ENCODE results near the gene TMEM131L. TPM values are rescaled to one million over a fixed set of nuclear protein-coding genes. Genes with fewer than 3 reads are reported as not detected.

TMEM131L gene, protein sequence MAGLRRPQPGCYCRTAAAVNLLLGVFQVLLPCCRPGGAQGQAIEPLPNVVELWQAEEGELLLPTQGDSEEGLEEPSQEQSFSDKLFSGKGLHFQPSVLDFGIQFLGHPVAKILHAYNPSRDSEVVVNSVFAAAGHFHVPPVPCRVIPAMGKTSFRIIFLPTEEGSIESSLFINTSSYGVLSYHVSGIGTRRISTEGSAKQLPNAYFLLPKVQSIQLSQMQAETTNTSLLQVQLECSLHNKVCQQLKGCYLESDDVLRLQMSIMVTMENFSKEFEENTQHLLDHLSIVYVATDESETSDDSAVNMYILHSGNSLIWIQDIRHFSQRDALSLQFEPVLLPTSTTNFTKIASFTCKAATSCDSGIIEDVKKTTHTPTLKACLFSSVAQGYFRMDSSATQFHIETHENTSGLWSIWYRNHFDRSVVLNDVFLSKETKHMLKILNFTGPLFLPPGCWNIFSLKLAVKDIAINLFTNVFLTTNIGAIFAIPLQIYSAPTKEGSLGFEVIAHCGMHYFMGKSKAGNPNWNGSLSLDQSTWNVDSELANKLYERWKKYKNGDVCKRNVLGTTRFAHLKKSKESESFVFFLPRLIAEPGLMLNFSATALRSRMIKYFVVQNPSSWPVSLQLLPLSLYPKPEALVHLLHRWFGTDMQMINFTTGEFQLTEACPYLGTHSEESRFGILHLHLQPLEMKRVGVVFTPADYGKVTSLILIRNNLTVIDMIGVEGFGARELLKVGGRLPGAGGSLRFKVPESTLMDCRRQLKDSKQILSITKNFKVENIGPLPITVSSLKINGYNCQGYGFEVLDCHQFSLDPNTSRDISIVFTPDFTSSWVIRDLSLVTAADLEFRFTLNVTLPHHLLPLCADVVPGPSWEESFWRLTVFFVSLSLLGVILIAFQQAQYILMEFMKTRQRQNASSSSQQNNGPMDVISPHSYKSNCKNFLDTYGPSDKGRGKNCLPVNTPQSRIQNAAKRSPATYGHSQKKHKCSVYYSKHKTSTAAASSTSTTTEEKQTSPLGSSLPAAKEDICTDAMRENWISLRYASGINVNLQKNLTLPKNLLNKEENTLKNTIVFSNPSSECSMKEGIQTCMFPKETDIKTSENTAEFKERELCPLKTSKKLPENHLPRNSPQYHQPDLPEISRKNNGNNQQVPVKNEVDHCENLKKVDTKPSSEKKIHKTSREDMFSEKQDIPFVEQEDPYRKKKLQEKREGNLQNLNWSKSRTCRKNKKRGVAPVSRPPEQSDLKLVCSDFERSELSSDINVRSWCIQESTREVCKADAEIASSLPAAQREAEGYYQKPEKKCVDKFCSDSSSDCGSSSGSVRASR (N-terminal part only)
- total RNA-seq = 5.9 and 10.6 TPM in 2 replicates

DNA sequence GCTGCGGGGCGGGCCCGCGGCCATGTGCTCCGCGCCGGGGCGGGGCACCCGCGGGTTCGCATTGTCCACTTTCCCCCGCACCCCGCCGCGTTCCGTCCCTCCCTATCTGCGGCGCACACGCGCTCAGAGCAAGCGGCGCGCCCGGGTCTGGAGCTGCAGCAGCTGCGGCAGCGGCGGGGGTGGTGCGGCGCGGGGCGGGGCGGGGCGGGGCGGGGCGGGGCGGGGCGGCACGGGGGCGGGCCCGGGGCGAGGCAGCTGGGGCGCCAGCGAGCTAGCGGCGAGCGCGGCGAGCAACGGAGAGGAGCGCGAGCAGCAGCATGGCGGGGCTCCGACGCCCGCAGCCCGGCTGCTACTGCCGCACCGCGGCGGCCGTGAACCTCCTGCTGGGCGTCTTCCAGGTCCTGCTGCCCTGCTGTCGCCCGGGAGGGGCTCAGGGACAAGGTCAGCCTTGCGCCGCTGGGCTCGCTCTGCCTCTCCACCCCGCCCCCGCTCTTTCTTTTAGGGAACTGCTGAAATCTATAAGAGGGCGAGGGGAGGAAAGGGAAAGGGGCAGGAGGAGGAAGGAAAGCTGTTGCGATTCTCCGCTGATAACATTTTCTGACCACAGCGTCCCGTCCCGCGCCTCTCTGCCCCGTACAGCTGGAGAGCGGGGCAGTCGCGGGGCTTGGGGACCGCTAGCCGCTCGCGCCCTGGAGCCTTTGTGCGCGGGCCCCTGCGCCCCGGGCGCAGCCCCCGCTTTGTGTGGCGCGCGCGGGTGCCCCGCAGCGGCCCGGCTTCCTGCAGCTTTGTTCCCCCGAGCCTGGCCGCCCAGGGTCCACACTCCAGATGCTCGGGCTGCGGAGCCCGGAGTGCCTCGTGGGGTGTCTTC, at the start of gene TMEM131L:
Gene TMEM131L, plus strand, starts transcription at position 280 of the 868 bp plus-strand sequence. Its CDS starts 38 bp downstream, at position 318.

DNA sequence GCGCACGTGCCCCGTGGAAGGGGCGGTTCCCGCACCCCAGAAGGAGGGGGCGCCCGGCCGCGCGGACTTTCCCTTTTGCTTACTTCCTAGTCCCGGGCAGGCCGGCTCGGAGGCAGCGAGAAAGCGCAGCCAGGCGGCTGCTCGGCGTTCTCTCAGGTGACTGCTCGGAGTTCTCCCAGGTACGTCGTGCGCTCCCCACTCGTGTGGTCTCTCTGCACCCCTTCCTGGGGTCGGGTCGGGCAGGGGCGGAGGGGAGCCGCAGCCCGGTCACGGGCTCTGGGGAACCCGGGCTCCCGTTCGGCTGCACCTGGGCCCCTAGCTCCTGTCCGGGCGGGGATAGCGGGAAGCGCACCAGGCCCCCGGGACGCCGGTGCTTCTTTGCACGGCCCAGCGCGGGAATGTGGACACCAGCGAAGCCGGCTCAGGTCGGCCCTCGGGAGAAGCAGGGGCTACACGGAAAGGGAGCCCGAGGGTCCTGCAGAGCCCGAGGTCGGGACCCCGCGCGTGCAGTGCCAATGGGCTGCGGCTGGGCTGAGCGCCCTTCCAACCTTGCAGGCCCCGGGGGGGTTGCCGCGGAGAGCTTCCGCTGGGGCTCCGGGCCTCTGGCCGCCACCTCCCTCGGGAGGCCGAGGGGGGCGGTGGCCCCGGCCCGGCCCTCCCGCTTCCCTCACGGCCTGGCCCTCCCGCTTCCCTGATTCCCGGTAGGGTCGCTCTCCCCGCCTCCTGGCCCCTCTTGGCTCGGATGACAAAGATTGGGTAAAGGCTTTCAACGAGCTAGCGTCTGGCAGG, 218.2 kb downstream of the TMEM131L start, which contains the start of gene TLR2:
Gene TLR2, plus strand, starts transcription at position 99 of the 789 bp plus-strand sequence. CDS start 18,628 bp downstream, outside the sequence.

Other genes with a start within 250 kb of the TMEM131L start
- gene MND1, start 121.7 kb upstream of the TMEM131L start, total RNA-seq = 3.8 and 5.3 TPM in 2 replicates
- 0.08 and 3.2 TPM in 2 replicates for gene TLR2, start 217.9 kb downstream of the TMEM131L start, total RNA-seq